Activated CD4-positive, alpha-beta T cell treated with anti-CD3 and anti-CD28 coated beads for 1 hour (primary cell): ENCODE results near the gene GNLY.

Experiments
- DNase-seq: peaks from one replicate; pipeline ENCODE4 v3.0.0-alpha.2; 2020

Gene GNLY

GRCh38 chr2:85690932-85691331, 3.2 kb upstream of the GNLY start:
- DNase-seq = no peak

DNA sequence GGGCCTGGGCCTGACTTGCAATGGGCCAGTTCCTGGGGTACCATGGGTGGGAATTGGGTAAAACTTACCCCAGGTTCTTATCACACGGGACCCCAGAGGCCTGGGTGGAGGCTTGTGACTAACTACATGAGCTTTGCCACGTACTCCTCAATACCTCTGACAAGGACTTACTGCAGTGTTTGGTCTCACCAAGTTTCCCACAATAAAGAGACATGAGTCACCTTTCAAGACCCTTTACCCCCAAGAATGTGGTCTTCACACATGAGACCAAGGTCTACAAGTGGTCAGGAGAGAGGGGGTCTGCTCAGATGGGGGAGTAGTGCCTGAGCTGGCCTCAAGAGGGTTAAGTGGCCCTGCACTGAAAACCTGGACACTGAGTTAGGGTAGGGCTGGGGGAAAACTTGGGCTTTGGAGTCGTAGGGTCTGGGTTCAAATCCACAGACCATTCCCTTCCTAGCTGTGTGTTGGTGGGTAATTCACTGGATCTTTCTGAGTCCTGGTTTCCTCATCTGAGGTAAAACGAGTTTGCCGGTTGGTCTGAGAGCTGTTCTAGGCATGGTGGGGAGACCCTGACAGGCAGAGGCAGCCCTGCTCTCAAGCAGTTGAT, 2.0 kb upstream of the GNLY start:
- no peak for DNase-seq

DNA sequence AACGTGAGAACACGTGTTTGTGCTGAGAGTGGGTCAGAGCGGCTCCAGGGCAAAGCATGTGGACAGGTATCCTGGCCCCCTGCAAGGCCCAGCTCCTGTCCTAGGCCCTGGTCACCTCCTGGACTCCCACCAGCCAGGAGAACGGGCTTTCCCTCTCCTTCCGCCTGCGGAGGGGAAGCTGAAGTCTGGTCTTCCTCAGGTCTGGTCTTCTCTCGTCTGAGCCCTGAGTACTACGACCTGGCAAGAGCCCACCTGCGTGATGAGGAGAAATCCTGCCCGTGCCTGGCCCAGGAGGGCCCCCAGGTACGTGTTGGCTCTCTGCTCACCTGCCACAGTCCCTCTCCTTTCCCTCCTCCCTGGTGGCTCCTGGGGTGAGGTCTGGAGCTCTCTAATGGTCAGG, 963 bp downstream of the GNLY start:
- DNase-seq = no peak

GRCh38 chr2:85695691-85696668, 1.8 kb downstream of the GNLY start:
- no peak for DNase-seq

DNA sequence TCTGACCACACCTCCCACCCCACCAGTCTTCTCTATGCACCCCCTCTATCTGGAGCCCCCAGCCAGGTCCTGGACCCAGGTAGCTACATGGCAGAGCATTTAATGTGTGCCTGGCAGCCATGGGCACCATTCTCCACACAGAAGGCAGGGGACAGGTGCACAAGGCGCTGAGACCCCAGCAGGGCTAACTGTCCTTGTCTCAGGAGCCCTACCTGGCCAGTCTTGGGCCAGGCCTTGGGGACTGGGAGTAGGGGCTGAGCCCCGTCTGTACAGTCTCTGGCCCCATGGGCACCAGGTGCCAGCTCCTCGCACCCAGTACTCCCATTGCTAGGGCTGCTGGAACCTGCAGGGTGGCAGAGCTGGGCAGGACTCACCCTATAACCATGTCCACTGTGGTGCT, 2.9 kb downstream of the GNLY start:
- no peak for DNase-seq

DNA sequence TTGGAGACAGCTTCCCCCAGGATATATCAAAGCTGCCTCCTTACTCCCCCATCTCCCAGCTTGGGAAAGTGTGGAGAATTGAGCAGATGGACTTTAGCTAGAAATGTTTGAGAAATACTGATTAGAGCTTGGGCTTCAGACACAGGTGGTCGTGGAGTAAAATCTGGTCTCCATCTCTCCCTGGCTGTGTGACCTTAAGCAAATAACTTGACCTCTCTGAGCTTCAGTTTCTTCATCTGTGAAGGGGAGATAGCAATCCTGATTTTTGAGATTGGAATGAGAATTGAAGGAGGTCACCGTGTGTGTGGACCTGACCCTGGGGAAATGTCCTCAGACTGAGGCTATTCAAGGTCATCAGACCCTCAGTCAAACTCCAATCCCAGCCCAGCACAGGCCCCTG, 3.6 kb downstream of the GNLY start:
- DNase-seq = no peak

DNA sequence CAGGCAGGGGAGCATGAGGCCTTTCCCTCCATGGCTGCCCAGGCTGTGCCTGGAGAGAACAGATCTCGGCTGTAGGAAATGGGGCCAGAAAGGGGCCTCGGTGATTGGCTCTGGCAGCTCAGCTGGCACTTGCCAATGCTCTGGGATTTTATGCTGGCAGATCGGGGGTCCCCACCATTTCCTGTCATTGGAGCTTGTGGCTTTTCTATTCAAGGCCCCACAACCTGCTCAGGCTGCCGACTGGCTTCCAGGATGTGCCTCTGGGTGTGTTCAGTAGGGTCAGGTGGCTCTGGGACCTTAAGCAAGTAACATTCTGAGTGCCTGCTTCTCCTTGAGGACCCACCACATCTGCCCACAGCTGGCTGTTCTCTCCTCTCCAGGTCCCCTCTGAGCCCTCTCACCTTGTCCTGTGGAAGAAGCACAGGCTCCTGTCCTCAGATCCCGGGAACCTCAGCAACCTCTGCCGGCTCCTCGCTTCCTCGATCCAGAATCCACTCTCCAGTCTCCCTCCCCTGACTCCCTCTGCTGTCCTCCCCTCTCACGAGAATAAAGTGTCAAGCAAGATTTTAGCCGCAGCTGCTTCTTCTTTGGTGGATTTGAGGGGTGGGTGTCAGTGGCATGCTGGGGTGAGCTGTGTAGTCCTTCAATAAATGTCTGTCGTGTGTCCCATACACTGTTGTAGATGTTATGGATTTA, 4.2 kb downstream of the GNLY start:
- no peak for DNase-seq

GRCh38 chr2:85698880-85699254, 4.7 kb downstream of the GNLY start:
- DNase-seq = no peak

- DNase-seq = no peak
These were observed 5.2 kb downstream of the GNLY start for GRCh38 chr2:85699325-85699724.

GRCh38 chr2:85702172-85702571, 8.0 kb downstream of the GNLY start:
- no peak for DNase-seq

DNA sequence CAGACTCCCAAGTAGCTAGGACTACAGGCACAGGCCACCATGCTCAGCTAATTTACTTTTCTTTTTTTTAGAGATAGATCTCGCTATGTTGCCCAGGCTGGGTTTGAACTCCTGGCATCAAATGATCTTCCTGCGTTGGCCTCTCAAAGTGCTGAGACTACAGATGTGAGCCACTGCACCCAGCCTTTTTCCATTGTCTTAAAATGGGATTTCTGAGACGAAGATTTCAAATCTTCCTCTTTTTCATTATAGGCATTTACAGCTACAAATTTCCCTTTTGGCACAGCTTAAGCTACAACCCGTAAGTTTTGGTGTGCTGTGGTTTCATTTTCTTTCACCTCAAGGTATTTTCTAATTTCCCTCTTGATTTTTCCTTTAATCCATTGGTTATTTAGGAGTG, 8.6 kb downstream of the GNLY start:
- DNase-seq = no peak

DNA sequence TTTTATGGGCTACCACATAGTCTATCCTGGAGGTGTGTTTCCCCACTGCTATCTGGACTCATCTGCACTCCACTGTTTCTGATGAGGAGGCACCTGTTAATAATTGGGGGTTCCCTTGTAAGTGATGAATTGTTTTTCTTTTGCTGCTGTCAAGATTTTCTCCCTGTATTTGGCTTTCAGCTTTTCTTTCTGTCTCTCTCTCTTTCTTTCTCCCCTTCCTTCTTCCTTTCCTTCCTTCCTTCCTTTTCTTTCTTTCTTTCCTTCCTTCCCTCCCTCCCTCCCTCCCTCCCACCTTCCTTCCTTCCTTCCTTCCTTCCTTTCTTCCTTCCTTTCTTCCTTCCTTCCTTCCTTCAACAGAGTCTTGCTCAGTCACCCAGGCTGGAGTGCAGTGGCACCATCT, 9.2 kb downstream of the GNLY start:
- no peak for DNase-seq

GRCh38 chr2:85704038-85704437, 9.9 kb downstream of the GNLY start:
- no peak for DNase-seq

DNA sequence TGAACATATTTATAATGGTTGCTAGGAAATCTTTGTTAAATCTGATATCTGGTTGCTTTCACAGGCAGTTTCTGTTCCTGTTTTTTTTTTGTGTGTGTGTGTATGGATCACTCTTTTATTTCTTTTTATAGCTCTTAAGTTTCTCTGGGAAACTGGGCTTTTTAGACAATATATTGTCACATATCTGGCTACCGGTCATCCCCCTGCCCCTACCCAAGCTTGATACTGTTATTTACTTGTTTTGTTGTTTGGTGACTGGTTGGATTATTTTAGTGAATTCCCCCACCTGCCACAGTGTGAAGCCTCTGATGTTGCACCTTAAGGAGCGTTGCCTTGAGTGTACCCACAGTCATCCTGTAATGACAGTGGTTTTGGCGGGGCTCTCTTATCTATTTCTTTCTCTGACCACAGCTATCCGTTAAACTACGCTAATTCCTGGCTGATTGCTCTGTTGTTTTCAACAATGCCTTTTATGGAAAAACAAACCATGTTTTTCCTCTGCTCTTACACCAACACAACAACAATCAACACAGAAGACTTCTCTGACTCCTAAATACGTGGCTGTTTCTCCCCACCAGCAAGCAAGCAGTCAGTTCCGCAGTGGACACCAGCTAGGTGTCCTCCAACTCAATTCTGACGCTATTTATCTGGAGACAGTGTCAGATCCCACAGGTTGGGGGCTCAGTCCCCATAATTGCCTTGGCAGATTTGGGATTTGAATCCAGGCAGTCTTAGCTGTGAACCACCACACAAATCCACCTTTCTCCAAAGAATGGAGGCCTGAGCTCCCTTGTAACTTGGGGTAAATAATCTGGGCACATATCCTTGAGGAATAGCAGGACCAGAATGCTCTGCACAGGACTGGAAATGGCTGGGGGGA, 10.9 kb downstream of the GNLY start:
- no peak for DNase-seq

DNA sequence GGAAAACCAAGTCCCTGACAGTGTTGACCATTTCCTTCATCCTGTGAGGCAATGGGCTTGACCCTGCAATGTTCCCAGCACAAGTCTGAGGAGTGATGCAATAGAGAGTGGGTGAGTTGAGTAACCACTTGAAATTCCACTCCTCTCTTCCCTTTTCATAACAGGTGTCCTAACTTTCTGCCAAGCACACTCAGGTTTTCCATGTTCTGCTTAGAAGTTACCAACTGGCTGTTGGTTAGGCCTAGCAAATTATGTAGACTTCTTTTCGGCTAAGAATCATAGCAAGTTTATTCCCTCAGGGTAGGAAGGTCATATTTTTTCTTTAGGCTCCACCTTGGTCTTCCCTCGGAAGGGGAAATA, 11.5 kb downstream of the GNLY start:
- no peak for DNase-seq

DNA sequence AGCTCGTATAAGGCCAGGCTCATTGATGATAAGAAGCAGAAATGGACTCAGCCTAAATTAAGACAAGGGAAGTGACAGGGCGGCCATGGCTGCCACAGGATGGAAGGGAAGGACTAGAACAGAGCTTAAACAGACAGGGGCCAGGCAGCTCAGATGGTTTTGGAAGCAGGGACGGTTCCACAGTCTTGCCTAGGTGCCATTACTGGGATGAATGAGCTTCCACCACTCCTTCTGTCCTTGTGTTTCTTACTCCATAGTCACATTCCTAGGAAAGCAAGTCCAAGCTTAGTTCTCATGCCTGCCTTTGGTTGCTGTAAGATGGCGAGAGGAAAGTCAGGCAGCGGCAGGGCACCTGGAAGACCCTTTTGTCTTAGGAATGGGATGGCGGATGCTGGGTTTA, 11.9 kb downstream of the GNLY start:
- no peak for DNase-seq

DNA sequence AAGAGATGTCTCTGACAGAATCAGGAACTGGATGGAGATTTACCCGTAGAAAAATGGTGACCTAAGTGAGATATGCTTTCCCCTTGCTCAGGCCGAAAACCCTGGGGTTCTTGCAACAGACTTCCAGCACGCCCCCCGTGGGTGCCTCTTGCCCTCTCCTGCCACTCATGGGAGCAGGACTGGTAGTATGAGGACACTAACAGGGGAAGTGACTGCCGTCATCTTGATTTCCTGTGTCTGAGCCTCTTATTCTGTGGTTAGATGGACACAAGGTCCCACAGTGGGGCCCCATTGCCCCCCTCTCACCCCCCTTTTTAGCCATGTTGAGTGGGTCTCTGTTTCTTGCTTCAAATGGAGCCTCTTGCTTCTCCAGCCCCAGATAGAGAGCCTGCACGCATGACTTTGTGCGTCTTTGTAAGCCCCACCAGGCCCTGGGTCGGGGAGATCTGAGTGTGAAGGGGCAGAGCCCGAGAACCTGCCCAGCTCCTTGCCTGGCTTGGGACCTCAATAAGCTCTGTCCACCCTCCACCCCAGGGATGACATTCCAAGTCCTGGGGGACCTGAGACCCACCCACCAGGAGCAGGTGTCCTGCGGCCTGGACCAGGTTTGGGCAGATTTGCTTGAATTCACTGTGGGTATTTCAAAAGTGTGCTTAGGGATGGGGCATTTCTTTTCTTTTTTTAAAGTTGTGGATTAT, 12.6 kb downstream of the GNLY start:
- no peak for DNase-seq

- no peak for DNase-seq
These were observed 13.1 kb downstream of the GNLY start for GRCh38 chr2:85707304-85707703.

DNA sequence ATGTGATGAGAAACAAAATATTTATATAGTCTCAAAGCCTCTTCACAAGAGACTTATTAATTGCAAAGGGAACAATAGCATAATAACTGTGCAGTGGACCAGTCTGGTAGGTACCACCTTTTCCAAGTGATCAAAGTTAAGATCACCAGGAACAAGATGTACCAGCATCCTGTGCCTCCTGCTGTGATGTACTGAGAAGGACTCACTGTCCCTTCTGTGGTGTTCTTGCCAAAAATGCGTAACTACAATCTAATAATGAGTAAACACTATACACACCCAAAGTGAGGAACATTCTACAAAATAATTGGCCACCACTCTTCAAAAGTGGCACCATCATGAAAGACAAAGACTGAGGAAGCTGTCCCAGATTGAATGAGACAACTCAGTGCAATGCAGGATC, 14.5 kb downstream of the GNLY start:
- no peak for DNase-seq

- DNase-seq = no peak
These were observed 15.2 kb downstream of the GNLY start for GRCh38 chr2:85709401-85709811.

DNA sequence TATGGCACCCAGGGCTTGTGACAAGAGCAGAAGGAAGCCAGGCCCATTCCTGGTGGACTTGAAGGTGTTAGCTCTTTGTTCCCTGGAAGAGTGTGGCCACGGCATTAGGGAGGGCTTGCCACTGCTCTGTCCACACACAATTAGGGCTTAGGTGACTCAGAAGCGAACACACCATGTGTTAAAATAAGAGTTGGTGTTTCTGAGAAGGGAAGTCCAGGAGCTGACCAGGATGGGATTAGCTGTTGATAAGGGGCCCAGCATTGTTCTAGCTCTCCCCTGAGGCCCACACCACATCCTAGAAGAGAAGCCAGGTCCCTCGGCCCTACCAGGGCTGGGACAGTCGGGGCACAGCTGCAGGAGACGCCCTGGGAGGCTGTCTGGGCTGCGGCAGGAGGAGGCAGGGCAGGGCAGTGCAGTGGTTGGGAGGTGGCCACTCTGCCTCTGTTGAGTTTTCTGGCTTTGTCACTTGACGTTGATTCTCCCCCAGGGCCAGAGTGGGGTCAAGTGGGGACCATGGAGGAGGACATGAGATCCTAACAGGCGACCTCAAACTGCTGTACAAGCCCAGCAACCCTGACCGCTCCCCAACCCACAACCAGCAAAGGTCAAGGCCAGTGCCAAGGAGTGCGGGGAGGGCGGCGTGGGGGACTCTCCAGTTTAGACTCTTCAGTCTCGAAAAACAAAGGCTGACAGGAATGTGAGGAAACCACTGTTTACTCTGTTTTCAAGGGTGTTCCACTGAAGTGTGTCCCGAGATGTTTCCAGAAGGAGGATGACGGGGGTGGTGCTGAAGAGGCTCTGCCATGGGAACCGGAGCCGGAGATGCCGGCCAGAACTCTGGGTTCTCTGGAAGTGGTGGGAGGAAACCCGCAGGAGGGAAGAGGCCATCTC, 16.8 kb downstream of the GNLY start:
- DNase-seq = no peak
